Astrocyte of the cerebellum (primary cell): ENCODE results near the gene ACOXL.

Source experiments
- DNase-seq: peaks from one replicate; pipeline ENCODE4 v3.0.0-alpha.2; 2011; ENCODE audit warnings: low read depth
- H3K4me3 ChIP-seq: 2 replicates; pipeline ENCODE4 v1.5.1; 2011; ENCODE audit warnings: mild to moderate bottlenecking, low read depth, low read length, moderate library complexity
- CTCF ChIP-seq: IDR thresholded peaks from 2 replicates; pipeline ENCODE4 v1.5.1; 2012; ENCODE audit warnings: low read length, low read depth, moderate library complexity, mild to moderate bottlenecking; ENCODE audit errors: missing control alignments
- in situ Hi-C: cut with HindIII; loops from 2 replicates; pipeline ENCODE4 v1.10.0; 2017; ENCODE audit warnings: low sequenced_read_pairs

Gene ACOXL

GRCh38 chr2:110973262-110973661 is 240.9 kb downstream of the ACOXL start:
- in situ Hi-C loops, result no loop called here
- DNase-seq, result no peak
- no peak for TF ChIP-seq CTCF

GRCh38 chr2:110977403-110977802 is 245.0 kb downstream of the ACOXL start:
- TF ChIP-seq CTCF, result no peak
- H3K4me3 ChIP-seq, result no peak overlapping the region
- no peak for DNase-seq
- in situ Hi-C loops, result no loop called here

More at GRCh38 chr2:110973262-110973661, 240.9 kb downstream of the ACOXL start:
- no peak overlapping the region for H3K4me3 ChIP-seq

- H3K4me3 ChIP-seq, result no peak overlapping the region
- TF ChIP-seq CTCF, result no peak
- in situ Hi-C loops, result no loop called here
- DNase-seq, result no peak
Measured at GRCh38 chr2:110978148-110978547, 245.8 kb downstream of the ACOXL start.

- DNase-seq, result no peak
- in situ Hi-C loops, result no loop called here
- TF ChIP-seq CTCF, result no peak
- no peak overlapping the region for H3K4me3 ChIP-seq
Measured at GRCh38 chr2:110978756-110979470, 246.5 kb downstream of the ACOXL start.

- in situ Hi-C loops, result no loop called here
- no peak for TF ChIP-seq CTCF
- DNase-seq, result no peak
- no peak overlapping the region for H3K4me3 ChIP-seq
Measured at GRCh38 chr2:110979471-110980338, 247.3 kb downstream of the ACOXL start.

GRCh38 chr2:110980339-110981062 is 248.1 kb downstream of the ACOXL start:
- H3K4me3 ChIP-seq, result no peak overlapping the region
- no peak for TF ChIP-seq CTCF
- DNase-seq, result no peak
- in situ Hi-C loops, result no loop called here
